Activated naive CD8-positive, alpha-beta T cell (primary cell): ENCODE results near the gene PDP2.

Experiments
- H3K27ac Mint-ChIP-seq: one replicate; pipeline ENCODE4 v1.8.0; 2021; ENCODE audit warnings: mixed read lengths
- H3K27me3 Mint-ChIP-seq: one replicate; pipeline ENCODE4 v1.8.0; 2021; ENCODE audit warnings: mixed read lengths
- H3K36me3 Mint-ChIP-seq: one replicate; pipeline ENCODE4 v1.8.0; 2021; ENCODE audit warnings: mixed read lengths
- H3K4me1 Mint-ChIP-seq: one replicate; pipeline ENCODE4 v1.8.0; 2021; ENCODE audit warnings: low read depth, mixed read lengths
- H3K4me3 Mint-ChIP-seq: one replicate; pipeline ENCODE4 v1.8.0; 2021; ENCODE audit warnings: mild to moderate bottlenecking, mixed read lengths
- H3K9me3 Mint-ChIP-seq: one replicate; pipeline ENCODE4 v1.8.0; 2021; ENCODE audit warnings: low read depth, mixed read lengths

The PDP2 gene

GRCh38 chr16:66900721-66901441, 20.6 kb downstream of the PDP2 start:
- no peak overlapping the region for H3K4me3 Mint-ChIP-seq
- peaks cover 2% of the 10 kb centered on the region for H3K4me1 Mint-ChIP-seq
- H3K27me3 Mint-ChIP-seq, result no peaks in the 10 kb centered on the region
- H3K36me3 Mint-ChIP-seq, result no peaks in the 10 kb centered on the region
- no peak overlapping the region for H3K27ac Mint-ChIP-seq
- H3K9me3 Mint-ChIP-seq, result no peaks in the 10 kb centered on the region

- Mint-ChIP-seq H3K27me3 (no peaks in the 10 kb centered on the region), H3K9me3 (no peaks in the 10 kb centered on the region), H3K4me3 (no peak overlapping the region), H3K36me3 (no peaks in the 10 kb centered on the region), H3K27ac (no peak overlapping the region), H3K4me1 (peaks cover 8% of the 10 kb centered on the region)
These were observed 21.3 kb downstream of the PDP2 start for GRCh38 chr16:66901626-66902025.

DNA sequence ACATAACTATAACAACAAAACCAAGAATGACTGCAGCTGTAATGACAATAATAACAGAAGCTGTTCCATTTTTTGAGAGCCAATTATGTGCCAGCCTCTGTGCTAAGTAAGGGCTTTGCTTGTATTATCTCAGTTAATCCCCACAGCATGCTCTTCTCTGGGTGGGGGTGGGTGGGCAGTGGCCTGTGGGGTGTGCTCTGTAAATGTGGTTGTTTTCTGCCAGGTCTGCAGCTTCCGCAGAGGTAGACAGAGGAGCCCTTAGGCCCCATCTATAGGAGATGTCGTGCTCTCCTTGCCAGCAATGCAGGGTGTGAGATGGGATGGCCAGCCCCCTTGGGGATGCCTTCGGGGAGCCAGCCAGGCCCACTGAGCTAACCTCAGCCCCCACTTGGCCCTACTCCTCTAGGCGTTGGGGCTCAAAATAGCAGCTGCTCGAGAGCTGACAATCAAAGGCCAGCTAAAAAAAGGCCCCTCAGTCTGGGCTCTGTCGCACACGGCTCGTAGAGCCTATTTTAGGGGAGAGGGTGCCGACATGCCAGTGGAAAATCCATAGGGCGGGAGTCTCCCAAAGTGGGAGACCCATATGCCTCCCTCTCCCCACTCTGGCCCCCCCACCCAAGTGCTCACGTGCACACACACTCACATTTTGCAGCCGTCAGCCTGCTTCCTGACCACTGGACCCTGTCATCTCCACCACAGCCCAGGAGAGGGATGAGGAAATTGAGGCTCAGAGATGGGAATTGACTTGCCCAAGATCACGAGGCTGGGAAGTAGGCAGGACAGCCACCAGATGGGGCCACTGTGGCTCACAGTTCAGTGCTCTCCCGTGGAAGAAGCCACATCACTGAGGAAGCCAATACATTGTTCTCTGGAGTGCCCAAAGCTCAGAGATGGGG, 22.6 kb downstream of the PDP2 start:
- Mint-ChIP-seq H3K4me3 (no peak overlapping the region), H3K9me3 (no peaks in the 10 kb centered on the region), H3K4me1 (peaks cover 8% of the 10 kb centered on the region), H3K27ac (no peak overlapping the region), H3K27me3 (no peaks in the 10 kb centered on the region), H3K36me3 (no peaks in the 10 kb centered on the region)

DNA sequence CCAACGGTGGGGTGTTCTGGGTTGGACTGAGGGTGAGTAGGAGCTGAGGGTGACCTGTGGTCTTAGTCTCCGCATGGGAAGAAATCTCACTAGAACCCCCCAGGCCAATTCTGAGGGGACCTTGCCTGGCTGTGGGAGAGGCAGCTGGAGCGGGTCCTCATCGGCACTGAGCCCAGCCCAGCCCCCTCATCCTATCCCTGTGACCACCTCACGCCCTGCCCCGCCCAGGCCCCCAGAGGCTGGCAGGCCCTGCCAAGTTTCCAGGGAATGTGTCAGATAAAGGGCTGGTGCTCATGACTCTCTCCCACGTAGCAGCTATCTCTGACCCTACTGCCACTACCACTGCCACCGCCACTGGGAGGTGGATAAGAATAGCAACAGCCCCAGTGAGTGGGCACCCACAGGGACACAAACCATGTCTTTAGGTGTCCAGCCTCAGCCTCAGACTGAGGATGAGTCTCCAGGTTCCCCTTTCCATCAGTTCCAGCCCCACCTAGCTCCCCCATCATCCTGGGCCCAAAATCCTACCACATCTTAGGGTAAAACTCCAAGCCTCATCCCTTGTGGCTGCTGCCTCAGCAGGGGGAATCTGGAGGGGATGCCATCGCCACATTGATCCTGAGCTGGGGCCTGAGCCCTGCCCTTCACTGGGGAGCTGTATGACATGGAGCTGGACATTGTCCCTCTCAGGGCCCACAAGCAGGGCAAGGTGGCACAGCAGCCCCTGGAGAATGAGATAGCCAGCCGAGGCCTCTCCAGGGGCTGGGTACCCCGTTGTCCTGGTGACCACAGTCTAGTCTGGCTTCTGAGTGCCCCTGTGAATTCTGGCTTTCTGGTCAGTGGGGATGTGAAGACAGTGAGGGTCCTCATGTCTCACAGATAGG, 23.5 kb downstream of the PDP2 start:
- no peaks in the 10 kb centered on the region for H3K27me3 Mint-ChIP-seq
- no peaks in the 10 kb centered on the region for H3K36me3 Mint-ChIP-seq
- no peak overlapping the region for H3K27ac Mint-ChIP-seq
- H3K4me3 Mint-ChIP-seq, result no peak overlapping the region
- no peaks in the 10 kb centered on the region for H3K9me3 Mint-ChIP-seq
- H3K4me1 Mint-ChIP-seq, result peaks cover 8% of the 10 kb centered on the region

DNA sequence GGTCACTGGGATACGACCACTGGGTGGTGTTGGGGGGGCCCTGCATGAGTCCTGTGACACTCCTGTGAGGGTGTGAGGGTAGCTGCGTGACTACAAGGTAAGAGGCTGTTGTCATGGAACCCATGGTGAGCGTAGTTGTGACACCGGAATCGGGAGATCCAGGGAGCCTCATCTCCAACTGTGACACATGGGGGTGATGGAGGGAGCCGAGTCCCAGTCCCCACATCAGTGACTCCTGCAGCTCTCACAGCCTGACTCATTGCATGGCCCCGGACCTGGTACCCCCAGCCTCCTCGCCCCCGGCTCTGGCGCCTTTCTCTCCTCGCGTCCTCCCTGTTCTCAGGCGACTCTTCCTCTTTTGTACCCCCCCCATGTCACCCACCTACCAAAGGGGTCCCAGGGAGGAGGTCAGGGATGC, 24.1 kb downstream of the PDP2 start:
- no peak overlapping the region for H3K4me3 Mint-ChIP-seq
- no peaks in the 10 kb centered on the region for H3K27me3 Mint-ChIP-seq
- H3K4me1 Mint-ChIP-seq, result peaks cover 8% of the 10 kb centered on the region
- no peaks in the 10 kb centered on the region for H3K9me3 Mint-ChIP-seq
- no peak overlapping the region for H3K27ac Mint-ChIP-seq
- no peaks in the 10 kb centered on the region for H3K36me3 Mint-ChIP-seq

DNA sequence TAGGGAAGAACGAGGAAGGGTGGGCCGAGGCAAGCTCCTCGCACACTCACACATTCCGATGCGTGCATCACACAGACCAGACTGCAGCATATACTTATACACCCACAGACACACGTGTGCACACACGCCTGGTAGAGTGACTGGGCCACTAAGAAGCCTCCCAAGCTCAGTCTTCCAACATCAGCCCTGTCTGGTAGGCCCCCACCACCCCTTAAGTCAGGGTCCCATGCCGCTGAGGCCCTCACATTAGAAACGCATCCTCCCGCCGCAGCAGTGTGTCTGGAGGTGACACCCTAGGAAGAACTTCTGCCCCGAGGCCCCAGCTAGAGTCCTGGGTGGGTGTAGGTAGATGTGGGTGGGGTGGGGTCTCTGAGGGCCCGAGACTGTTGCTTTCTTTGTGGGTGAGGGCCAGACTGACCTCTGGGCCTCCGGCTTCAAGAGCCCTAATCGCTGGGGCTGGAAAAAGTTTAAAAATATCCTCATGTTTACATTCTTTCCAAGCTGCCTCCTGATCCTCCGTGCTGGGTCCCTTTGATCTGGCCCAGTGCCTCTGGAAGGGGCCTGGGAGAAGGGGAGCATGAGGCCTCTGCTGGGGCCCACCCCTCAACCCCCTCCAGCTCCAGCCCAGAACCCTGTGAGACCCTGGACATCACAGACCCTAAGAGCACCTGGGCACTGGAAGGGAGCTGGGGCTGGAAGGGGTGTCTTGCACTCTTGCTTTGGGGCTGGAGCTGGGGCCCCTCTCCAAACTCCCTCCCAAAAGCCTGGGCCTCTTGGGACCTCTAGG, 24.7 kb downstream of the PDP2 start:
- Mint-ChIP-seq H3K27ac (no peak overlapping the region), H3K4me1 (peaks cover 8% of the 10 kb centered on the region), H3K4me3 (no peak overlapping the region), H3K9me3 (no peaks in the 10 kb centered on the region), H3K27me3 (no peaks in the 10 kb centered on the region), H3K36me3 (no peaks in the 10 kb centered on the region)

DNA sequence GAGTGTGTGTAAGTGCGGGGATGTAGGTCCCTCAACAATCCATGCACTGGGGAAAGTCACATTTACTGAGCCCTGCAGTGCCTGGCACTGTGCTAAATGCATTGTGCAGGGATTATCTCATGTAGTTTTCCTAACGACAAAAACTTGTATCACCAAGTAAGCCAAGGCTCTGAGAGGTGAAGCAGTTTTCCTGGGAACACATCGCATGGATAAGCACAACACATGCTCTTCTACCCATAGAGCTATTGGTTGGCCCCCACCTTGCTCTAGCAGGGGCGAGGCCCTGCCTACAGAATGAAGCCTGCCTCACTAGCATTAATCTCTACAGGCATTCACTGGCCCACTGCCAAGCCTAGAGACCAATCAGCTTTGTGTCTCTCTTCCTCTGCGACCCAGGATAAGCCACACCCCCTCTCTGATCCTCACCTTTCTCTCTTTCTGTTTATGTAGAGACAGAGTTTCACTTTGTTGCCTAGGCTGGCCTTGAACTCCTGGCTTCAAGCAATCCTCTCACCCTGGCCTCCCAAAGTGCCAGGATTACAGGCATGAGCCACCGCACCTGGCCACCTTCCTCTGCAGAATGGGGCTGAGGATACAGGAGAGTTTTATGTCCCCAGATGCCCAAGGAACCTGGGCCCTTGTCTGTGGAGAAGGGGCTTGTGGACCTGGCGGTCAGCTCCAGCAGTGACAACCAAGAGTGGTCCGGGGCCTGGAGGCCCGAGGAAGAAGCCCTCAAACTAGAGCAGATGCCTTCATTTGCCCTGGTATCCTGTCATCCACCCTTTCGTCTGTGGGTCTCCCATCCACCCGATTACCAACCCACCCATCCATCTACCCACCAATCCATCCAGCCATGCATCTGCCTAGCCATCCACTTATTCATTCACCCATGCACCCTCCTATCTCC, 25.6 kb downstream of the PDP2 start:
- Mint-ChIP-seq H3K9me3 (no peaks in the 10 kb centered on the region), H3K27me3 (no peaks in the 10 kb centered on the region), H3K4me1 (peaks cover 8% of the 10 kb centered on the region), H3K27ac (no peak overlapping the region), H3K36me3 (no peaks in the 10 kb centered on the region), H3K4me3 (no peak overlapping the region)

- H3K4me3 Mint-ChIP-seq, result no peak overlapping the region
These were observed 26.9 kb downstream of the PDP2 start for GRCh38 chr16:66906916-66907836.

DNA sequence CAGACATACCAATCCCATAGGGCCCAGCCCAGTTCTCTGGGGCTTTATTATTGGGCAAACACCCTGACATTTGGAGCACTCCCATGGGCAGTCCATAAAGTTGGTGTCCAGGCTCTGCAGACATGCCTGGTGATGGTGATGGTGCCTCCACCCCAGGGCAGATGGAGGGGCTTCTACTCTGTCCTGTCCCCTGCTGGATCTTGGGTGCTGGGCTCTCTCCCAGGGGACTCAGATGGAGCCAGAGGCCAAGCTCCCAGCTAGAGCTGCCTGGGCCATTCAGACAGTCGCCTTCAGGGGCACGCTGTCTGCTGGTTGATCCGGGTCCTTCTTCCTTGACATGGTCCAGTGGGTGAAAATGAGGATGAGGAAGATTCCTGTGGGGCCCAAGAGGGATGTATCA, 27.8 kb downstream of the PDP2 start:
- Mint-ChIP-seq H3K27ac (no peak overlapping the region), H3K4me1 (peaks cover 8% of the 10 kb centered on the region), H3K27me3 (no peaks in the 10 kb centered on the region), H3K9me3 (no peaks in the 10 kb centered on the region), H3K36me3 (no peaks in the 10 kb centered on the region), H3K4me3 (no peak overlapping the region)

More at GRCh38 chr16:66906916-66907836, 26.9 kb downstream of the PDP2 start:
- peaks cover 8% of the 10 kb centered on the region for H3K4me1 Mint-ChIP-seq
- no peaks in the 10 kb centered on the region for H3K27me3 Mint-ChIP-seq
- no peaks in the 10 kb centered on the region for H3K9me3 Mint-ChIP-seq
- H3K27ac Mint-ChIP-seq, result no peak overlapping the region
- no peaks in the 10 kb centered on the region for H3K36me3 Mint-ChIP-seq

DNA sequence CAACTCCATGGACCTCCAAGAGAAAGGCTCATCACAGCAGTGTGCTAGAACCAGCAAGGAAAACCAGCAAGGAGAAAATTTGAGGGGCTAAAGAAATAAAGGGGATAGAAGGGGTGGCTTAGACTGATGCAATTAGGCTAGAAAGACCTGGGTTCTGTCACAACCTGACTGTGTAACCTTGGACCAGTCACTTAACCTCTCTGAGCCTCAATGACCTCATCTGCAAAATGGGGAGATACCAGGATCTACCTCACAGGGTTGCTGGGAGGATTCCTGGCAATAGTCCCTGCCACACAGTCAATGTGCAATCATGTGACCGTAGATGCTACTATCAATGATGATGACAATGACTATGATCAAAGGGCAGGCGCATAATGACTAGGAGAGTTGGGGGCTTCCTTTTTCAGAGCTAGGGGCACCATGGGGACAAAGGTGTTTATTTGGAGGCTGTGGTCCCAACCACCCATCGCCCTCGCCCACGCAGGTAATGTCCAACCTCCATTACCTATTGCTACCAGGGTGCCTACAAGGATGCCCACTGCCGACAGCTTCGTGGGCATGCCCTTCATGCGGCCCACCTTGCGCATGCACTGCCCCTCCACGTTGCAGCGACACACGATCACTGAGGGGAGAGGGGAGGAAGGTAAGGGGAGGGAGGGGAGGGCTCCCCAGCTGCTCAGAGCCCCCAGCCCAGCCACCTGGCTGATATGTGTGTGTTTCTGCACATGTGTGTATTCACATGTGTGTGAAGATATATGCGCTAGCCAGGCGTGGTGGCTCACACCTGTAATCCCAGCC, 28.6 kb downstream of the PDP2 start:
- no peak overlapping the region for H3K27ac Mint-ChIP-seq
- no peaks in the 10 kb centered on the region for H3K9me3 Mint-ChIP-seq
- H3K27me3 Mint-ChIP-seq, result no peaks in the 10 kb centered on the region
- peaks cover 8% of the 10 kb centered on the region for H3K4me1 Mint-ChIP-seq
- no peaks in the 10 kb centered on the region for H3K36me3 Mint-ChIP-seq
- no peak overlapping the region for H3K4me3 Mint-ChIP-seq

DNA sequence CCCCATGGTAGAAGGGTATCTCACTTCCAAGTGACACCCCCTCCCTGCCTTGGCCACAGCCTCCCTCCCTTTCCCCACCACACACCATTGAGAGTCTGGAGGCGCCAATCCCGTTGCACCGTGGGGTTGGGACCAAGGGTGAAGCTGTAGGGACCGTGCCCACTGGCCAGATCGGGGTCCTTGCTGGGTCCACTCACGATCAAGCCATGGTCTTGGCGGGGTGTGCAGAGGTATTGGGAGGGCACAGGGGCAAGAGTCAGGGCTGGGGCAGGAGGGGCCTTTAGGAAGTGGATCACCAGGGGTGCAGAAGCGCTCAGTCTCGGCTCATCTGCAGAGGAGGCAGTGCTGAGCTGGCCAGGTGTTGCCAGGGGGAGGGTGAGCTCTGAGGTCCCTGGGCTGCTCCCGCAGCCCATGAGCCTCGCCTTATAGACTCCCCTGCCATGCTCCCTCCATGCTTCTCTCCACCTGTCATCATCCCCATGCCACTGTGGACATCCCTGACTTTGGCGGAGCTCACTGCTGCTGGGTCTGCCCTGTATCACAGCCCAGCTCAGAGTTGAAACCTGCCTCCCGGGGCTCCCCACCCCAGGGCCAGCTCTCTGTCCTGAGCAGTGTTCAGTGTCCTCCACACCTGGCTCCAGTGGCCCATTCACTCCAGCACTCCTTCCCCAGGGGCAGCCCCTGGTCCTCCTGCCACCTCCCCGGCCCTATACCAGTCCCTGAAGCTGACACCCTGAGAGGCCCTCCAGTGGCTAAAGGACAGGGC, 30.0 kb downstream of the PDP2 start:
- Mint-ChIP-seq H3K9me3 (no peaks in the 10 kb centered on the region), H3K27me3 (no peaks in the 10 kb centered on the region), H3K36me3 (no peaks in the 10 kb centered on the region)

More for the DNA sequence above, 30.0 kb downstream of the PDP2 start:
- Mint-ChIP-seq H3K4me3 (no peak overlapping the region), H3K4me1 (peaks cover 8% of the 10 kb centered on the region), H3K27ac (no peak overlapping the region)
